ENCODE data around the gene TPRA1. TPM values are rescaled to one million over a fixed set of nuclear protein-coding genes. Genes with fewer than 3 reads are reported as not detected.

TPRA1 gene
- total RNA-seq, 1 donor from 2014 or later: 54.0 TPM

GRCh38 chr3:127629467-127630403, 39.2 kb upstream of the TPRA1 start:
- Histone ChIP-seq H3K36me3 (no peaks in the 10 kb centered on the region), H3K27me3 (no peaks in the 10 kb centered on the region), H3K27ac (no peak overlapping the region), H3K4me3 (peak overlapping the region; percentile 47 to 55), H3K9me3 (no peaks in the 10 kb centered on the region), H3K4me1 (peaks cover 12% of the 10 kb centered on the region)
- intact Hi-C loops (cut with DNase I): no loop called here
- DNase-seq (ENCODE audit: extremely low spot score in 2 of 2): no peak
- TF ChIP-seq CTCF (IDR thresholded peaks at IDR 0.05) (no peak), POLR2A (IDR thresholded peaks at IDR 0.05) (no peak), POLR2AphosphoS5 (IDR thresholded peaks at IDR 0.05; ENCODE audit: insufficient read depth in 1 of 2, low read depth in 1 of 2) (no peak)

- no peak within 1 kb of the TSS for H3K27ac ChIP-seq
- H3K9me3 ChIP-seq: no peaks in the 10 kb centered on the region
- peak within 1 kb of the TSS; percentile 47 to 55 for H3K4me3 ChIP-seq
- H3K36me3 ChIP-seq: no peaks in the 10 kb centered on the region
- no peak for TF ChIP-seq POLR2AphosphoS5 (IDR thresholded peaks at IDR 0.05; ENCODE audit: insufficient read depth in 1 of 2, low read depth in 1 of 2)
- no peak for TF ChIP-seq CTCF (IDR thresholded peaks at IDR 0.05)
- TF ChIP-seq POLR2A (IDR thresholded peaks at IDR 0.05): no peak
- H3K4me1 ChIP-seq: peaks cover 12% of the 10 kb centered on the region
- H3K27me3 ChIP-seq: no peaks in the 10 kb centered on the region
- DNase-seq (ENCODE audit: extremely low spot score in 2 of 2): no peak
- intact Hi-C loops (cut with DNase I): no loop called here
Measured at GRCh38 chr3:127628788-127629466, 38.4 kb upstream of the TPRA1 start, which contains the start of gene PODXL2. PODXL2 (plus strand) TSS chr3:127629185; CDS start chr3:127629220, 35 bp downstream.

GRCh38 chr3:127628426-127628787, 37.9 kb upstream of the TPRA1 start:
- H3K4me3 ChIP-seq: no peak overlapping the region
- H3K27me3 ChIP-seq: no peaks in the 10 kb centered on the region
- no peaks in the 10 kb centered on the region for H3K36me3 ChIP-seq
- no peak for DNase-seq (ENCODE audit: extremely low spot score in 2 of 2)
- H3K9me3 ChIP-seq: no peaks in the 10 kb centered on the region
- peaks cover 12% of the 10 kb centered on the region for H3K4me1 ChIP-seq
- no peak overlapping the region for H3K27ac ChIP-seq
- TF ChIP-seq POLR2A (IDR thresholded peaks at IDR 0.05) (no peak), CTCF (IDR thresholded peaks at IDR 0.05) (no peak), POLR2AphosphoS5 (IDR thresholded peaks at IDR 0.05; ENCODE audit: insufficient read depth in 1 of 2, low read depth in 1 of 2) (no peak)
- intact Hi-C loops (cut with DNase I): no loop called here

- TF ChIP-seq POLR2AphosphoS5 (IDR thresholded peaks at IDR 0.05; ENCODE audit: insufficient read depth in 1 of 2, low read depth in 1 of 2) (no peak), POLR2A (IDR thresholded peaks at IDR 0.05) (no peak), CTCF (IDR thresholded peaks at IDR 0.05) (no peak)
- Histone ChIP-seq H3K4me3 (no peak overlapping the region), H3K27ac (no peak overlapping the region), H3K9me3 (no peaks in the 10 kb centered on the region), H3K36me3 (peaks cover 0 to 7% of the 10 kb centered on the region in 2 donors), H3K4me1 (peaks cover 12% of the 10 kb centered on the region), H3K27me3 (no peaks in the 10 kb centered on the region)
- intact Hi-C loops (cut with DNase I): no loop called here
- DNase-seq (ENCODE audit: extremely low spot score in 2 of 2): no peak
Measured at GRCh38 chr3:127625821-127626220, 35.3 kb upstream of the TPRA1 start.
